HTERT RPE-1 (cell line): ENCODE data around the gene SCGB1D2.
"Not testable (repeated sequence)": the region's sequence is repeated elsewhere in the genome, so short reads cannot be mapped to it uniquely, and the experiment has no call there.

Source experiments
- in situ Hi-C: fragments of 300-500 bp; cut with MboI; formaldehyde crosslinking; loops from 4 replicates; pipeline ENCODE4 v1.14.3; 2020; ENCODE audit warnings: low sequenced_read_pairs

The SCGB1D2 gene, protein sequence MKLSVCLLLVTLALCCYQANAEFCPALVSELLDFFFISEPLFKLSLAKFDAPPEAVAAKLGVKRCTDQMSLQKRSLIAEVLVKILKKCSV

DNA sequence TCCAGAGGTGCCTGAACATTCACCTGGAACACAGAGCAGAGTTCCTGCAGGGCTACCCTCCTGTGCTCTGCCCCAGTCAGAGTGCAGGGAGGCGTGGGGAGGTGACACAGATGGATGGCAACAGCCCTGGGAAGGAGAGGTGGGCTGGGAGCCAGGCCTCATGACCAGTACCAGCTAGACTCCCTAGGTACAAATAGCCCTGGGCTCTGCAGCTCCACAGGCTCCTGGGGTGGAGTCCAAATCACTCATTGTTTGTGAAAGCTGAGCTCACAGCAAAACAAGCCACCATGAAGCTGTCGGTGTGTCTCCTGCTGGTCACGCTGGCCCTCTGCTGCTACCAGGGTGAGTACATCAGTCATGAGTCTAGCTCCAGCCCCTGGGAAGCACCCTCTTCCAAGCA is at the start of gene SCGB1D2:
TSS of gene SCGB1D2 (plus strand) at position 219 of the 400 bp plus-strand sequence. CDS start at position 288, 69 bp downstream.
- in situ Hi-C loops: no loop called here

DNA sequence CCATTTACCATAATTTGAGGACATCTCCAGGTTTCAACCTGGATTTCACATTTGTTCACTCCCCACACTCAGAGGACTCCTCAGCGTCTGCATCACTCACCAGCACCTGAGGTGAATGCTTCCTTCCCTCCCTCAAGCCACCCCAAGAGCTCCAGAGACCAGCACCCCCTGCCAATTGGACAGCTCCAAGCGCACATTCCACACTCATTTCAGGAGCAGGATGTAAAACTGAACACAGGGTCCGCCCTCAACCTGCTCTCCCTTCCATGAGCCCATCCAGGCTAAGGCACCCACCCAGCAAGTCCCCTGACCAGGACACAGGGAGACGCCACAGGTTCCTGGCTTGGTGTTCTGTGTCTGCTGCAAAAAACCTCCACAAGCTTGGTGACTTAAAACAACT is 48.1 kb upstream of the SCGB1D2 start:
- in situ Hi-C loops: no loop called here

DNA sequence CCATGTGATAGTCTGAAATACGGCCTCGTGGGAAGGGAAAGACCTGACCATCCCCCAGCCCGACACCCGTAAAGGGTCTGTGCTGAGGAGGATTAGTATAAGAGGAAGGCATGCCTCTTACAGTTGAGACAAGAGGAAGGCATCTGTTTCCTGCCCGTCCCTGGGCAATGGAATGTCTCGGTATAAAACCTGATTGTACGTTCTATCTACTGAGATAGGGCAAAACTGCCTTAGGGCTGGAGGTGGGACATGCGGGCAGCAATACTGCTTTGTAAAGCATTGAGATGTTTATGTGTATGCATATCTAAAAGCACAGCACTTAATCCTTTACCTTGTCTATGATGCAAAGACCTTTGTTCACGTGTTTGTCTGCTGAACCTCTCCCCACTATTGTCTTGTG is 47.0 kb upstream of the SCGB1D2 start:
- in situ Hi-C loops: not testable (repeated sequence)

DNA sequence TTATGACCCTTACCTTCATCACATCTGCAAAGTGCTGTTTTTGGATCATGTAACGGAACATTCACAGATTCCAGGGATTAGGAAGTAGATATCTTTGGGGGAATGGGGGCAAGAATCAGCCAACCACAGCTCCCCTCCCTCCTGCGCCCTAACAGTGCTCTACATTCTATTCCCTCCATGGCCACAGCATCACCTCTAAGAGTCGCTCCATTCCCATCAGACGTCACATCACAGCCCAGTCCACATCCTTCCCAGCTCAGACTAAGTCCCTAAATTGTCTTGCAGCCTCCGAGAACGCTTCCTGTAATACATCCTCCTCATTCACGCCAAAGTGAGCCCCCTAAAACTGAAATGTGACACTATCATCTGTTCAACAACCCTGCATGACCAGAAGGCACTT is 46.1 kb upstream of the SCGB1D2 start:
- in situ Hi-C loops: no loop called here

DNA sequence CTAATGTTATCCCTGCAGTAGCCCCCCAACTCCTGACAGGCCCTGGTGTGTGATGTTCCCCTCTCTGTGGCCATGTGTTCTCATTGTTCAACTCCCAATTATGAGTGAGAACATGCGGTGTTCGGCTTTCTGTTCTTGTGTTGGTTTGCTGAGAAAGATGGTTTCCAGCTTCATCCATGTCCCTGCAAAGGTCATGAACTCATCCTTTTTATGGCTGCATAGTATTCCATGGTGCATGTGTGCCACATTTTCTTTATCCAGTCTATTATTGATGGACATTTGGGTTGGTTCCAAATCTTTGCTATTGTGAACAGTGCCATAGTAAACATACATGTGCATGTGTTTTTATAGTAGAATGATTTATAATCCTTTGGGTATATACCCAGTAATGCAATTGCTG is 44.6 kb upstream of the SCGB1D2 start:
- in situ Hi-C loops: not testable (repeated sequence)

DNA sequence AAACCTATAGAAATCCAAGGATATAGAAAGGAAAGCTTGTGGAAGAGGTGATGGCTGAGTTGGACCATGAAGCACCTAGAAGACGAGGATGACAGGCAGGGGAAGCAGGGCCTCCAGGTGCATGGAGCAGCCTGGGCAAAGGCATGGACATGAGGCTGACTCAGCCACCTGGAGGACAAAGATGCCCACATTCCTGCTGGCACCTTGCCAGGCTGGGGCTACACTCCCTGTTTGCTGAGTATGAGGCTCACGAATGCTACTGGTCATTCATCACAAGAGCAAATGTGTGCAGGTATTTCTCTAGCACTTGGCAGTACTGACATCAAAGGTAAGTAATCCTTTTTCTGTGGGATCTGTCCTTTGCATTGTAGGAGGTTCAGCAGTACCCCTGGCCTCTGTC is 40.7 kb upstream of the SCGB1D2 start:
- in situ Hi-C loops: no loop called here

DNA sequence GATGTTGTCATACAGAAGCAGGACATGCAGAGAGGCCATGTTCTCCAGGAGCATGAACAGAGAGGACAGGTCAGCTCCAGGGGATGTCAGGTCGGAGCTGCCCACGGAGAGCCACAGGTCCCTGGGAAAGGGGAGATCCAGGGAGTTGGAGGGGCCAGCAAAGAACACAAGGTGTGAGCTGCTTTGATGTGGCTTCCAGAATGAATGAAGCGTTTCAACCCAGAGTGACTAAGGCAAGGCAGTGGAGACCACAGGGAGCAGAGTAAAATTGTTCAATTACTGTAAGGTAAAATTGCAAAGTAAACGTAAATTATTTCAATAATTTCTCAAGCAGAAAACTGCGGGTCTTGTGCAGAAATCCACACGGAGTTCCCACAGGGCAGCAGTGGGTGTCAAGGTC is 39.1 kb upstream of the SCGB1D2 start:
- in situ Hi-C loops: no loop called here

DNA sequence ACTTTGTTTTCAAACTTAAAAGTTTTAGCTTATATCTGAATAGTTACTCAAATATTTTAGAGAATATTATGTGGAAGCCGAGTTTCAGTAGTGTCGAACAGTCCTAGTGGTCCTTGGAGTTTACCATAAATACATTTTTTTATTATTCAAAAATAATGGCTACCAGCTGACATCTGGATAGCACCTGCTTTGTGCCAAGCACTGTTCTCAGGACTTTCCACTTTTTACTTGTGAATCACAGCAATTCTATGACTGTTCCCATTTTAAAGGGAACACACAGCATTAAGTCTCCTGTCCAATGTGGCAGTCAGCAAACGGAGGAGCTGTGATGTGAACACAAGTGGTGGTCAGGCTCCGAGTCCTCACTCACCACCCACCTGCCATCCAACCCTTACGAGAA is 37.6 kb upstream of the SCGB1D2 start:
- in situ Hi-C loops: no loop called here

DNA sequence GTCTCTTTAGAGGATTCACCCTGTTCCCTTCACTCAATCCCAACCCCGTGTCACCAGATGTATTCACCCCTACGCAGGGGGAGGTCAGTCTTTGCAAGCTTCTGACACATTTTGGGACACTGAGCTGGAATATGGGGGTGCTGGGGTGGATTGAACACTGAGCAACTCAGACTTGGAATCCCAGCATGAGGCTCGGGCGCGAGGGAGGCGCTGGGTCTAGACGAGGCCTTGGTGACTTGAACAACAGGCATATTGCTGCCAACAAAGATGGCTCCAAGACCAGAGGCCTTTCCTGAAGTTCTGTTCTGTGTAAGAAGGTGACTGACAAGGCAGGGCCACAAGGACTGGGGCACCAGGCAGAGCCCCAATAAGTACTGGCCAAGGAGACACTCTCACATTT is 36.6 kb upstream of the SCGB1D2 start:
- in situ Hi-C loops: no loop called here

DNA sequence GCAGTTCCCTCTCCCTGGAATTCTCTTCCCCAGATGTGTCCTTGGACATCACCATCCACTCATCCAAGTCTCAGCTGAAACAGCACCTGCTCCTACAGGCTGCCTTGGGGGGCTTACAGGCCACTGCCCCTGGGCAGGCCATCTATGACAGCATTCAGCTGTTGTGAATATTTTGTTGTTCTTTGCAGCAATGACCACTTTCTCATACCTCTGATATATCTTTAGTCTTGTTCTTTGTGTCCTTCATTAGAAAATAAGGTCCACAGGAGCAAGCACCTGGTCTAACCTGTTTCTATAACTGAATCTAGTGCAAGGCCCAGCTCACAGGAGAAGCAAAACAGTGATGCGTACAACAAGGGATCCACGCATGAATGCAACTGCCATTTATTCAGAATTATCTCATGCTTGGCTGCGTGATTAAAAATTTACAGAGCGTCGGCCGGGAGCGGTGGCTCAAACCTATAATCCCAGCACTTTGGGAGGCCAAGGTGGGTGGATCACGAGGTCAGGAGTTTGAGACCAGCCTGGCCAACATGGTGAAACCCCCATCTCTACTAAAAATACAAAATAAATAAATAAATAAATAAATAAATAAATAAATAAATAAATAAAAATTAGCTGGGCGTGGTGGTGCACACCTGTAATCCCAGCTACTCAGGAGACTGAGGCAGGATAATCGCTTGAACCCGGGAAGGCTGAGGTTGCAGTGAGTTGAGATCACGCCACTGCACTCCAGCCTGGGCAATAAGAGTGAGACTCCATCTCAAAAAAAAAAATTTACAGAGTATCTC is 35.6 kb upstream of the SCGB1D2 start:
- in situ Hi-C loops: not testable (repeated sequence)

DNA sequence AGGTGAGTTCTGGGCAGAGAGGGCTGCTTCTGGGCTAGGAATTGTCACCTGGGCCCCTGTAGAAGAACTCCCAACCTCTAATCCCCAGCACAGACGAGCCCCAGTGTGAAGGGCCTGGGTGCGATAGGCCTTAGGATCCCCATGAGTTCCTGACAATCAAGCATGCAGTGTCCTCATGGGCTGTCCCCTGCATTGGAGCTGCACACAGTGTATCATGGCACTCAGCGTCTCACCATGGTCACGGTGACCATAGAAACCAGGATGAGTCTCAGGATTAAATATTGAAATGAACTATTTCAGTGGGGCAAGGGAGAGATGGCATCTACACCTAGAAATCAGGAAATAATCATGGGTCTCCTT is 33.3 kb upstream of the SCGB1D2 start:
- in situ Hi-C loops: no loop called here

DNA sequence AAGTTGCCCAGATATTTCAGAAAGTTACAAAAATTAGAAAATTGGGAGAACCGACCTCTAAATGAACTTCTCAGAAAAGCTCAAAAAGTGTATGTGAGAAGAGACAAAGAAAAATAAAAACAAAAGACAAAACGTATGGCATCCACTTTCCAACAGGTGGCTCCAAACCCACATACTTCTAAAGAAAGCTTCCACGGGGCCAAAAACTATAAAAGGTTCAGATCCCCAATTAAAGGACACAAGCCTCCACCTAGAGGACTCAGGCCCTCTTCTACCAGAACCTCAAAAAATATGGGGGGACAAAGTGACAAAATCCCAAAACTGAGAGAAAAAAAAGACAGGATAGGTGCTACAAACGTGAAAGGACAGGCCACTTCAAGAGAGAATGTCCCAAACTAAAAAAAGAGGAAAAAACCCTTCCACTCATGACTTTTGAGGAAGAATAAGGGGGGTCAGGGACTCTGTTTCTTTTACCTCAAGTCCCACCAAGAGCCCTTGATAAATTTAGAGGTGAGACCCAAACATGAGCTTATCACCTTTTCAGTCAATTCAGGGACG is 24.8 kb upstream of the SCGB1D2 start:
- in situ Hi-C loops: no loop called here

DNA sequence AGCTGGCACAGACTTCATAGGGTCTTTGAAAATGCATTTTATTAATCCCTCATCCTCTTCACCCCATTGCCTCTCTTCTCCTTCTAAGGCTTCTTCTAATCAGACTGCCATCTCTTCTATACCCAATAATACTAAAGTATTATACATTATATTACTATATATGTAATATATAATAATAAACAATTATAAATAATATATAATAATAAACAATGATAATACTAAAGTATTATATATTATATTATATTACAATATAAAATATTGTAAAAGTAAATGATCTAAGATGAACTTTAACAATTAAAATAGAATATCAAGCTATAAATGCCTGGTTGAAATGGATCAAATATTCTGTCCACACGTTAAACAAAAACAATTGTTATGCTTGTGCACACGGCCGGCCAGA is 20.5 kb upstream of the SCGB1D2 start:
- in situ Hi-C loops: no loop called here

DNA sequence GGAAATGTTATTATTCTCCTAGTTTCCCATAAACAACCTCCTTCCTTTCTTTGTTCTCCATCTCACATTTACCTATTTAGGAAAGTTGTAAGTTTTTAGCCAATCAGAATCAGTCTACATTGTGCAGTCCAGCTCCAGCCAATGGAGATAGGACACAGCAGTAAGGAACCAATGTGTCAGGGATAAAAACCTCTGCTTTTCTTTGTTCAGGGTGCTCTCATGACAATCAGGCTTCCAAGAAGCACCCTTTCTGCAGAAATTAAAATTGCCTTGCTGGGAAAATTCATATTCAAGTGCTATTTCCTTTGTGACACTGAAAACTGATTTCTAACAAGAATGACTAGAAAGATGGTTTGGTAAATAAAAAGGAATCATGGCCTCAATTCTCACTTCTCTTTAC is 18.9 kb upstream of the SCGB1D2 start:
- in situ Hi-C loops: no loop called here

DNA sequence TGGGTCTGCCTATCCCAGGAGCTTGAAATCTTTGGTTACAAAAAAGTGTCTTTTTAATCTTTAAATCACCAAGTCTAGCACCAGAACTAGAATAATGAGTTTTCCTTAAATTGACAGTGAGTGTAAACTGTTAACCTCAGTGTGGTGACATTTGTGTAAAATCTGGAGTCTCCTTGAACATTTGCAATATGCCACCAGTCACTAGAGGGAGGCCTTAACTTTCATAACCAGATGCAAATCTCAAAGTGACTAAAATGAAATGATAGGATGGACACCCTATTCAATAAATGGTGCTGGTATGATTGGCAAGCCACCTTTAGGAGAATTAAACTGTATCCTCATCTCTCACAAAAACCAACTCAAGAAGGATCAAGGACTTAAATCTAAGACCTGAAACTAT is 8.3 kb upstream of the SCGB1D2 start:
- in situ Hi-C loops: no loop called here

DNA sequence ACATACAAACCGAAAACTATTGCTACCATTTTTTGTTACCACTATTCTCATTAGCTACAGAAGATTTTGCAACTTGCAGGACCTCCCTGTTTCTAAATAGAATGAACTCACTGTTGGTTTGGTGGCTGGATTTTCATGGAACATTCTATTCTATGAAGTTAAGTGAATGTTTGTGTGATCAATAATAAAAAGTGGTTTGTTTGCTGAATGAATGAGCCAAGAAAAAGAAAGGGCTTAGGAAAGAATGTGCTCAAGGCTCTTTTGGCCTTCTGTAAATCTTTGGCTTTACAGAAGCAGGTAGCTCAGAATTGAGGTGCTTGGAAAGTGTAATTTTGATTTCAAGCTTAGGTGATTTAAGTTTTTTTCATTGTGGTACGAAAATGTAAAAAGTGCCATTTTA is 5.9 kb upstream of the SCGB1D2 start:
- in situ Hi-C loops: no loop called here

DNA sequence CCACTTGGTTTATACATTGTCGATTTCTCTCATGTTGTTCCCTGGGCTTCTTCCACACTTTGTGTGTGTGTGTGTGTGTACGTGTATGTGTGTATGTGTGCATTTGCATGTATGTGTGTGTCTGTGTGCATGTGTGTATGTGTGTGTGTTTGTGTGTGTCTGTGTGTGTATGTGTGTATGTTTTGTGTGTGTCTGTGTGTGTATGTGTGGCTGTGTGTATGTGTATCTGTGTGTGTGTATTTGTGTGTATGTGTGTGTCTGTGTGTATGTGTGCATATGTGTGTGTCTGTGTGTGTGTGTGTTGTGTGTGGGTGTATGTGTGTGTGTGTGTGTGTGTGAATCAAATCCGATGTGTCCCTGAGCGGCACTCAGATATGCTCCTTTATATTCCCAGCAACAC is 4.5 kb upstream of the SCGB1D2 start:
- in situ Hi-C loops: no loop called here

DNA sequence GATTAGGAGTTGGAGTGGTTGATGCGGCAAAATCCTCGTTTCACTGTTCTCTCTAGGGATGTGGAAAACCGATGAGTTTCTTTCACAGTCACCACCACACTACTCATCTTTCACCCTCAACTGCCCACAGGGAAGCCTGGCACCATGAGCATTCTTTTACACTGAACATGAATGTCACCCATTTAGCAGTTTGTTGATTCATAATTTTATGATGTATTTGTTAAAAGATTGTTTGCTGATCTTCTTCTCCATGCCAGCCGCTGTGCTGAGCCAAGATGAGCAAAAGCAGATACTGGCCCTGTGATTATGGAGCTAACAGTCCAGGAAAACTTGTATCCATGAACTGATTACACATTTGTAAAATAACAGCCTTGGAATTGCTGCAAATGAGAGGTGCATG is 3.9 kb upstream of the SCGB1D2 start:
- in situ Hi-C loops: no loop called here

DNA sequence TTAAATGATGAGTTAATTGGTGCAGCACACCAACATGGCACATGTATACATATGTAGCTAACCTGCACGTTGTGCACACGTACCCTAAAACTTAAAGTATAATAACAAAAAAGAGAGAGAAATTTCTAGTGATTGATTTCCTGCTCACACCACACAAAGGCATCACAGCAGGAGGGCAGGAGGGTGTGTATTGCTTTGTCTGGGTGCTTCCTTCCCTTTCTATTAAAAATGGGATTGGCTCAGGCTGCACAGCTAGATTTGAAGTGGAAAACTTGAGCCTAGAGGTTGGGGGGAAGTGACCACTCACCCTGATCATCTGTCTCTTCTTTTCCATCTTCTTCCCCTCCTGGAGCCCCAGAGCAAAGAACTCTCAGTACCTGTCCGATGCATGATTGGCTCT is 944 bp upstream of the SCGB1D2 start:
- in situ Hi-C loops: no loop called here

DNA sequence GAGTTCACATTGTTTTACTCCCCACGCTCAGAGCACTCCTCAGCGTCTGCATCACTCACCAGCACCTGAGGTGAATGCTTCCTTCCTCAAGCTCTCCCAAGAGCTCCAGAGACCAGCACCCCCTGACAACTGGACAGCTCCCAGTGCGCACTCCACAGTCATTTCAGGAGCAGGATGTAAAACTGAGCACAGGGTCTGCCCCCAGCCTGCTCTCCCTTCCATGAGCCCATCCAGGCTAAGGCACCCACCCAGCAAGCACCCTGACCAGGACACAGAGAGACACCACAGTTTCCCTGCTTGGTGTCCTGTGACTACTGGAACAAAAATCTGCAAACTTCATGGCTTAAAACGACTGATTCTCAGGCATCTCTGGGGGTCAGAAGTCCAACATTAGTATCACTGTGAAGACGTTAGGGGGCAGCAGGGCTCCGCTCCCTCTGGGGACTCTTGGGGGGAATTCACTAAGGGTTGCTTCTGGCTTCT is 3.3 kb downstream of the SCGB1D2 start:
- in situ Hi-C loops: no loop called here

DNA sequence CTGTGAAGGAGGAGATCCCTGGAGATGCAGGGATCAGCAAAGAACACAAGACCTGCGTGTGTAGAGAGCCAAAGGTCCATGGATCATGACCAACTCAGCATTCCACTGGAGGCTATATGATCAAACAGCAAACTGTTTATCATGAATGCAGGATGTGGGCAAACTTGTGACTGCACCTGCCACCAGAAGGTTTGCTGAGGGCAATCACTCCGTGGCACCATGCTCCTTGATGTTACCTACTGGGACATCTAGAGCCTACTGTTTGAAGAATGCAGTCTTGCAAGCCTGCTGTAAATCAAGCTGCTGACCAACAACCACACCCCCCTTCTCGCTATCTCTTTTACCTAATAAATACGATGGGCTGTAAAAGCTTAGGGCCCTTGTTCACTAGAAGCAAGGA is 9.7 kb downstream of the SCGB1D2 start:
- in situ Hi-C loops: no loop called here

DNA sequence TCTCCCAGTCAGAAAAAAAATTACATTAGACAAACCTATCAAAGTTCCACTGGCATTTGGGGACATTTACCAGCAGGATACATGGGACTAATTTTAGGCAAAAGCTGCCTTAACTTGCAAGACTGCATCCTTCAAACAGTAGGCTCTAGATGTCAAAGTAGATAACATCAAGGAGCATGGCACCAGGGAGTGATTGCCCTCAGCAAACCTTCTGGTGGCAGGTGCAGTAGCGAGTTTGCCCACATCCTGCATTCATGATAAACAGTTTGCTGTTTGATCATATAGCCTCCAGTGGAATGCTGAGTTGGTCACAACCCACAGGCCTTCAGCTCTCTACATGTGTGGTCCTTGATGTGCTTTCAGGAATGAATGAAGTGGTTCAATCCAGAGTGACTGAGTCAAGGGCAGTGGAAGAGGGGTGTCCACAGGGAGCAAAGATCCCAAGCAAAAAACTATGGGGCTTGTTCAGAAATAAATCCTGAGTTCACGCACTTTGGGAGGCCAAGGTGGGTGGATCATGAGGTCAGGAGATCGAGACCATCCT is 12.0 kb downstream of the SCGB1D2 start:
- in situ Hi-C loops: no loop called here
